ENCODE data around the gene TRABD. TPM values are rescaled to one million over a fixed set of nuclear protein-coding genes. Genes with fewer than 3 reads are reported as not detected.

The TRABD gene
- polyA plus RNA-seq, 1 of the 3 experiments (the other 2 are of a cell fraction) = 50.6 TPM

Other genes with a start within 250 kb of the TRABD start
- 9.9 and 15.3 TPM in 2 replicates for gene PIM3, start 225.1 kb upstream of the TRABD start, polyA plus RNA-seq (2012; rRNA removed)
- not detected in 2 replicates for gene IL17REL, start 173.1 kb upstream of the TRABD start, polyA plus RNA-seq (2012; rRNA removed)
- gene TTLL8, start 127.6 kb upstream of the TRABD start, polyA plus RNA-seq (2012; rRNA removed) = not detected in 2 replicates
- not detected in 2 replicates for gene MLC1, start 100.5 kb upstream of the TRABD start, polyA plus RNA-seq (2012; rRNA removed)
- 2.1 and 3.0 TPM in 2 replicates for gene MOV10L1, start 95.9 kb upstream of the TRABD start, polyA plus RNA-seq (2012; rRNA removed)
- 1.3 and 2.4 TPM in 2 replicates for gene PANX2, start 15.2 kb upstream of the TRABD start, polyA plus RNA-seq (2012; rRNA removed)
- 23.3 and 26.7 TPM in 2 replicates for gene SELENOO, start 15.1 kb downstream of the TRABD start, polyA plus RNA-seq (2012; rRNA removed)
- gene TUBGCP6, start 59.1 kb downstream of the TRABD start, polyA plus RNA-seq (2012; rRNA removed) = 40.4 and 42.8 TPM in 2 replicates
- gene HDAC10, start 65.4 kb downstream of the TRABD start, polyA plus RNA-seq (2012; rRNA removed) = 51.9 and 55.1 TPM in 2 replicates
- 118 TPM in 2 replicates for gene MAPK12, start 75.8 kb downstream of the TRABD start, polyA plus RNA-seq (2012; rRNA removed)
- gene MAPK11, start 84.5 kb downstream of the TRABD start, polyA plus RNA-seq (2012; rRNA removed) = 36.0 and 38.3 TPM in 2 replicates
- gene PLXNB2, start 121.7 kb downstream of the TRABD start, polyA plus RNA-seq (2012; rRNA removed) = 85.8 and 108 TPM in 2 replicates
- gene DENND6B, start 141.1 kb downstream of the TRABD start, polyA plus RNA-seq (2012; rRNA removed) = 5.6 and 5.8 TPM in 2 replicates
- 45.1 and 45.7 TPM in 2 replicates for gene PPP6R2, start 157.4 kb downstream of the TRABD start, polyA plus RNA-seq (2012; rRNA removed)

Measured in SK-N-SH (cell line).